ENCODE measurements around the gene SMIM8.
"Not testable (repeated sequence)": the region's sequence is repeated elsewhere in the genome, so short reads cannot be mapped to it uniquely, and the experiment has no call there.

Gene SMIM8

GRCh38 chr6:87312860-87313259 lies 9.5 kb upstream of the SMIM8 start:
- no peak for DNase-seq (ENCODE audit: low read depth in 1 of 2, low spot score in 1 of 2)
- no peak for TF ChIP-seq REST (IDR thresholded peaks at IDR 0.05; ENCODE audit: insufficient replicate concordance, low read depth)
- TF ChIP-seq POLR2AphosphoS5 (IDR thresholded peaks at IDR 0.05; ENCODE audit: low read depth), result no peak
- TF ChIP-seq GABPA (IDR thresholded peaks at IDR 0.05; ENCODE audit: low read depth), result no peak
- TF ChIP-seq CTCF (IDR thresholded peaks at IDR 0.05; ENCODE audit: insufficient read depth, low read length), result no peak
- no peak for TF ChIP-seq SPI1 (IDR thresholded peaks at IDR 0.05; ENCODE audit: borderline replicate concordance, low read depth)
- Histone ChIP-seq H3K4me3 (replicated peaks; ENCODE audit: insufficient read depth, low read length) (no peak overlapping the region), H3K27ac (replicated peaks) (no peak overlapping the region), H3K27me3 (ENCODE audit: insufficient read depth, poor library complexity, severe bottlenecking) (peaks cover 9% of the 10 kb centered on the region)

- DNase-seq (ENCODE audit: low read depth in 1 of 2, low spot score in 1 of 2), result no peak
- no peak overlapping the region for H3K27ac ChIP-seq (replicated peaks)
- TF ChIP-seq REST (IDR thresholded peaks at IDR 0.05; ENCODE audit: insufficient replicate concordance, low read depth) (no peak), POLR2AphosphoS5 (IDR thresholded peaks at IDR 0.05; ENCODE audit: low read depth) (no peak), SPI1 (IDR thresholded peaks at IDR 0.05; ENCODE audit: borderline replicate concordance, low read depth) (no peak), CTCF (IDR thresholded peaks at IDR 0.05; ENCODE audit: insufficient read depth, low read length) (no peak), GABPA (IDR thresholded peaks at IDR 0.05; ENCODE audit: low read depth) (no peak)
- H3K4me3 ChIP-seq (replicated peaks; ENCODE audit: insufficient read depth, low read length), result no peak overlapping the region
- peaks cover 9% of the 10 kb centered on the region for H3K27me3 ChIP-seq (ENCODE audit: insufficient read depth, poor library complexity, severe bottlenecking)
These were observed 7.3 kb upstream of the SMIM8 start for GRCh38 chr6:87315071-87315470.

- DNase-seq (ENCODE audit: low read depth in 1 of 2, low spot score in 1 of 2), result no peak
- Histone ChIP-seq H3K27me3 (ENCODE audit: insufficient read depth, poor library complexity, severe bottlenecking) (no peaks in the 10 kb centered on the region), H3K27ac (replicated peaks) (no peak overlapping the region), H3K4me3 (replicated peaks; ENCODE audit: insufficient read depth, low read length) (no peak overlapping the region)
- TF ChIP-seq SPI1 (IDR thresholded peaks at IDR 0.05; ENCODE audit: borderline replicate concordance, low read depth) (no peak), GABPA (IDR thresholded peaks at IDR 0.05; ENCODE audit: low read depth) (no peak), REST (IDR thresholded peaks at IDR 0.05; ENCODE audit: insufficient replicate concordance, low read depth) (no peak), POLR2AphosphoS5 (IDR thresholded peaks at IDR 0.05; ENCODE audit: low read depth) (no peak)
These were observed 3.0 kb upstream of the SMIM8 start for GRCh38 chr6:87319271-87319987.

- not testable (repeated sequence) for DNase-seq (ENCODE audit: low read depth in 1 of 2, low spot score in 1 of 2); H3K4me3 ChIP-seq (replicated peaks; ENCODE audit: insufficient read depth, low read length); H3K27ac ChIP-seq (replicated peaks); H3K27me3 ChIP-seq (ENCODE audit: insufficient read depth, poor library complexity, severe bottlenecking)
These were observed 1.5 kb downstream of the SMIM8 start for GRCh38 chr6:87323880-87324279.
